ENCODE data around the gene RAPGEF2.

GRCh38 chr4:159258889-159259560 is 156.1 kb downstream of the RAPGEF2 start:
- TF ChIP-seq REST (IDR thresholded peaks at IDR 0.05; ENCODE audit: low read depth, low read length), result no peak
- TF ChIP-seq POLR2AphosphoS5 (IDR thresholded peaks at IDR 0.05; ENCODE audit: low read length), result no peak
- TF ChIP-seq MXI1 (IDR thresholded peaks at IDR 0.05; ENCODE audit: low read depth, low read length), result no peak
- TF ChIP-seq, protein P1, sequence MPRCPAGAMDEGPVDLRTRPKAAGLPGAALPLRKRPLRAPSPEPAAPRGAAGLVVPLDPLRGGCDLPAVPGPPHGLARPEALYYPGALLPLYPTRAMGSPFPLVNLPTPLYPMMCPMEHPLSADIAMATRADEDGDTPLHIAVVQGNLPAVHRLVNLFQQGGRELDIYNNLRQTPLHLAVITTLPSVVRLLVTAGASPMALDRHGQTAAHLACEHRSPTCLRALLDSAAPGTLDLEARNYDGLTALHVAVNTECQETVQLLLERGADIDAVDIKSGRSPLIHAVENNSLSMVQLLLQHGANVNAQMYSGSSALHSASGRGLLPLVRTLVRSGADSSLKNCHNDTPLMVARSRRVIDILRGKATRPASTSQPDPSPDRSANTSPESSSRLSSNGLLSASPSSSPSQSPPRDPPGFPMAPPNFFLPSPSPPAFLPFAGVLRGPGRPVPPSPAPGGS (IDR thresholded peaks at IDR 0.05; ENCODE audit: borderline replicate concordance, insufficient read depth, low read depth, low read length, poor library complexity, severe bottlenecking), result no peak
- TF ChIP-seq CBFB (IDR thresholded peaks at IDR 0.05; ENCODE audit: low read depth), result no peak
- no peak for TF ChIP-seq PML (IDR thresholded peaks at IDR 0.05; ENCODE audit: low read length)
- TF ChIP-seq CTCF (IDR thresholded peaks at IDR 0.05 in 2 of 3, conservative IDR thresholded peaks at IDR 0.05 in 1 of 3; ENCODE audit: control insufficient read depth in 2 of 3, extremely low read depth in 1 of 3, insufficient read depth in 1 of 3, low read depth in 3 of 3, low read length in 3 of 3), result no peak
- no peak for TF ChIP-seq TAF1 (IDR thresholded peaks at IDR 0.05; ENCODE audit: borderline replicate concordance, low read depth, low read length)
